Loucy (cell line): ENCODE results near the gene MTF2.
A peak's percentile ranks its signal among the peaks of the same experiment; 100 is the strongest.
"Not testable (repeated sequence)": the region's sequence is repeated elsewhere in the genome, so short reads cannot be mapped to it uniquely, and the experiment has no call there.

Experiments used
- H2AFZ ChIP-seq: fragments of 200-600 bp; sonication (generic); 2 replicates; pipeline ENCODE4 v1.6.0; 2016; ENCODE audit warnings: antibody characterized with exemption, mild to moderate bottlenecking, low read length, moderate library complexity
- H3F3A ChIP-seq: fragments of 200-600 bp; 2 replicates; pipeline ENCODE4 v1.6.0; 2016; ENCODE audit warnings: antibody characterized with exemption, low read depth, mild to moderate bottlenecking
- H3K27me3 ChIP-seq: fragments of 200-600 bp; sonication (generic); 2 replicates; pipeline ENCODE4 v1.6.1; 2014; ENCODE audit warnings: low read length, mild to moderate bottlenecking; ENCODE audit not compliant: insufficient read depth, poor library complexity, severe bottlenecking
- H3K36me3 ChIP-seq: fragments of 200-600 bp; sonication (generic); 2 replicates; pipeline ENCODE4 v1.6.1; 2016; ENCODE audit warnings: low read length; ENCODE audit not compliant: insufficient read depth
- H3K4me1 ChIP-seq: fragments of 200-600 bp; sonication (generic); 2 replicates; pipeline ENCODE4 v1.5.1; 2014; ENCODE audit warnings: low read length, mild to moderate bottlenecking; ENCODE audit not compliant: insufficient read depth, poor library complexity, severe bottlenecking
- H3K4me2 ChIP-seq: fragments of 200-600 bp; sonication (generic); 2 replicates; pipeline ENCODE4 v1.6.0; 2014; ENCODE audit warnings: antibody characterized with exemption, low read length, low read depth, mild to moderate bottlenecking; ENCODE audit not compliant: poor library complexity, severe bottlenecking
- H3K4me3 ChIP-seq: fragments of 200-600 bp; sonication (generic); 2 replicates; pipeline ENCODE4 v1.5.1; 2014; ENCODE audit warnings: low read length, mild to moderate bottlenecking, mixed read lengths; ENCODE audit not compliant: poor library complexity, severe bottlenecking
- H3K79me2 ChIP-seq: fragments of 200-600 bp; sonication (generic); 2 replicates; pipeline ENCODE4 v1.6.1; 2014; ENCODE audit warnings: low read length; ENCODE audit not compliant: insufficient read depth
- H3K9ac ChIP-seq: fragments of 200-600 bp; sonication (generic); 2 replicates; pipeline ENCODE4 v1.6.0; 2014; ENCODE audit warnings: mild to moderate bottlenecking, low read depth, low read length, moderate library complexity; ENCODE audit not compliant: poor library complexity, severe bottlenecking
- H3K9me2 ChIP-seq: fragments of 200-600 bp; sonication (generic); replicated peaks from 2 replicates; pipeline ENCODE4 v1.6.1; 2016; ENCODE audit warnings: low read depth, low read length, mixed read lengths
- H3K9me3 ChIP-seq: fragments of 200-600 bp; sonication (generic); 2 replicates; pipeline ENCODE4 v1.6.1; 2014; ENCODE audit warnings: mild to moderate bottlenecking, antibody characterized with exemption, low read length, low read depth; ENCODE audit not compliant: insufficient read depth
- H4K20me1 ChIP-seq: fragments of 200-600 bp; sonication (generic); 2 replicates; pipeline ENCODE4 v1.6.0; 2014; ENCODE audit warnings: antibody characterized with exemption, low read length, mild to moderate bottlenecking; ENCODE audit not compliant: insufficient read depth, poor library complexity, severe bottlenecking
- EZH2phosphoT487 ChIP-seq: fragments of 200-600 bp; IDR thresholded peaks from 2 replicates; pipeline ENCODE4 v1.6.1; 2018; ENCODE audit warnings: antibody characterized with exemption, mild to moderate bottlenecking, moderate library complexity, borderline replicate concordance
- TF ChIP-seq, protein P1 (sequence below): fragments of 200-600 bp; sonication (generic); conservative IDR thresholded peaks from 2 replicates; pipeline ENCODE4 v1.5.1; 2014; ENCODE audit warnings: mild to moderate bottlenecking, antibody characterized with exemption, low read length

Gene MTF2

DNA sequence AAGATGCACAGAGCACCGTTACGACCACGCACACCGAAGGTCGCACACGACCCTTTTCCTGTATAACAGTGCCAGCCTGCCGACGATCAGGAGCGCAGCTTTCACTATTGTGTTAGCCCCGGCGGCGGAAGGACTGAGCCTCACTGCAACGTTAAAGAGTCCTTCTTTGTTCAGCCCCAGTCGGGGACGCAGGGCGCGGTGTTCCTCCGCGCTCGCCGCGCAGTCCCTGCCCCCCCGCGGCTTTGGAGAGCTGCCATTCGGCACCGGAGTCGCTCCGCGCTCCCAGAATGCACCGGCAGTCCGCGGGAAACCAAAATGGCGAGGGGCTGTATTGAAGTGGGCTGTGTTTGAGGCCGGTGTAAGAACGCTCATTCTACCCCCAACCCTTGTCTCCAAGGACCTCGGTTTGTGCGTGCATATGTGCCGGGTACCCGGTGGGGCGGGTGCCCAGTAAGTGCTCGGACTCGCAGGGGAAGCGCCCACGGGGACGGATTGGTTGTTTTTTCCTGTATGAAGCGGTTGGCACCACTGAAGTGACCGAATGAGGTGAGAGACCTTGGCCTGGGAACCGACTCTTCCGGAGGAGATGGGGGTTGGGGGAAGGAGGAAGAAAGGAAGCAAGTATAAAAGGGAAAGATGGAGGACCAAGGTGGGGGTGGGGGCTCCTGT lies at the start of gene MTF2:
Gene MTF2 (plus strand): TSS at position 298 of the 669 bp plus-strand sequence. CDS start 244 bp downstream, at position 542.
- Histone ChIP-seq H3F3A (no peaks in the 10 kb centered on the region; the same call in 1 of the 2 replicates), H4K20me1 (peaks cover 48% of the 10 kb centered on the region), H3K9me3 (no peaks in the 10 kb centered on the region), H3K79me2 (peaks cover 61% of the 10 kb centered on the region), H3K4me3 (peak within 1 kb of the TSS; percentile 96), H2AFZ (peak within 1 kb of the TSS; percentile 94), H3K9ac (peak within 1 kb of the TSS; percentile 96), H3K36me3 (peaks cover 1% of the 10 kb centered on the region; the same call in 1 of the 2 replicates), H3K4me2 (peak within 1 kb of the TSS; percentile 98), H3K4me1 (peaks cover 37% of the 10 kb centered on the region), H3K9me2 (no peaks in the 10 kb centered on the region), H3K27me3 (no peaks in the 10 kb centered on the region)
- TF ChIP-seq, protein P1, sequence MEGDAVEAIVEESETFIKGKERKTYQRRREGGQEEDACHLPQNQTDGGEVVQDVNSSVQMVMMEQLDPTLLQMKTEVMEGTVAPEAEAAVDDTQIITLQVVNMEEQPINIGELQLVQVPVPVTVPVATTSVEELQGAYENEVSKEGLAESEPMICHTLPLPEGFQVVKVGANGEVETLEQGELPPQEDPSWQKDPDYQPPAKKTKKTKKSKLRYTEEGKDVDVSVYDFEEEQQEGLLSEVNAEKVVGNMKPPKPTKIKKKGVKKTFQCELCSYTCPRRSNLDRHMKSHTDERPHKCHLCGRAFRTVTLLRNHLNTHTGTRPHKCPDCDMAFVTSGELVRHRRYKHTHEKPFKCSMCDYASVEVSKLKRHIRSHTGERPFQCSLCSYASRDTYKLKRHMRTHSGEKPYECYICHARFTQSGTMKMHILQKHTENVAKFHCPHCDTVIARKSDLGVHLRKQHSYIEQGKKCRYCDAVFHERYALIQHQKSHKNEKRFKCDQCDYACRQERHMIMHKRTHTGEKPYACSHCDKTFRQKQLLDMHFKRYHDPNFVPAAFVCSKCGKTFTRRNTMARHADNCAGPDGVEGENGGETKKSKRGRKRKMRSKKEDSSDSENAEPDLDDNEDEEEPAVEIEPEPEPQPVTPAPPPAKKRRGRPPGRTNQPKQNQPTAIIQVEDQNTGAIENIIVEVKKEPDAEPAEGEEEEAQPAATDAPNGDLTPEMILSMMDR = no peak
- TF ChIP-seq EZH2phosphoT487 = no peak

DNA sequence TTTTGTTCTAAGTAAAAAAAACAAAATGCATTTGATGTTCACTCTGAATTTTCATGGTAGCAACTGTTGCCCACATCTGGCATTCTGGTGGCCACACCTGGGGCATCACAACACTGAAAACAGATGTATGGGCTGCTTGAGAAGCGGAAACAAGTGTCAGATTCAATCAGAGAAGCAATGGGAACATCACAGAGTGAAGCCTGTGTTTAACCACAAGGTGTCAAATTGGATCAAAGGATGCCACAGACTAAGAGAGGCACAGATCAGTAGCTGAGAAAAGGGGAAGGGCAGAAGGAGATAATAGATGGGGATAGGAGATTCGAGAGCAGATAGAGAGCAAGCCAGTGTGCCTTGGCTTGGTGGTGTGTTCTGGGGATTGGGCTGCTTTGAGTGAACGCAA lies 49.8 kb upstream of the MTF2 start:
- Histone ChIP-seq H3K9me2 (no peaks in the 10 kb centered on the region), H3K4me1 (peaks cover 9% of the 10 kb centered on the region), H3K4me2 (no peak overlapping the region), H2AFZ (no peak overlapping the region), H3K36me3 (no peaks in the 10 kb centered on the region), H3F3A (no peaks in the 10 kb centered on the region), H3K79me2 (no peaks in the 10 kb centered on the region), H3K9ac (no peak overlapping the region), H4K20me1 (no peaks in the 10 kb centered on the region), H3K27me3 (no peaks in the 10 kb centered on the region), H3K9me3 (no peaks in the 10 kb centered on the region), H3K4me3 (no peak overlapping the region)
- no peak for TF ChIP-seq EZH2phosphoT487
- TF ChIP-seq, protein P1 = no peak

DNA sequence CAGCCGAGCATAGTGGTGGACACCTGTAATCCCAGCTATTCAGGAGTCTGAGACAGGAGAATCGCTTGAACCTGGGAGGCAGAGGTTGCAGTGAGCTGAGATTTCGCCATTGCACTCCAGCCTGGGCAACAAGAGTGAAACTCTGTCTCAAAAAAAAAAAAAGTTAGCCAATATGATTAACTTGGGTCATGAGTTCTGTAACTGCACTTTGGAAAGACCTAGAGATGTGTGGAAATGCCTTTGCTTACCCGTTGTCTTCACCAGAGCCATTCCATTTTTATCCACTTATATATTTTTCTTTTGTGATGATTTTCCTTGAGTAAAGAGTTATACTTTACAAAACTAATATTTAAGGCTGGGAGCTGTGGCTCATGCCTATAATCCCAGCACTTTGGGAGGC lies 48.9 kb upstream of the MTF2 start:
- H3F3A ChIP-seq, H3K4me2 ChIP-seq, H2AFZ ChIP-seq, H3K9ac ChIP-seq, H3K79me2 ChIP-seq, H4K20me1 ChIP-seq, H3K4me3 ChIP-seq, H3K4me1 ChIP-seq, H3K9me3 ChIP-seq, H3K36me3 ChIP-seq, H3K27me3 ChIP-seq, H3K9me2 ChIP-seq: not testable (repeated sequence)

DNA sequence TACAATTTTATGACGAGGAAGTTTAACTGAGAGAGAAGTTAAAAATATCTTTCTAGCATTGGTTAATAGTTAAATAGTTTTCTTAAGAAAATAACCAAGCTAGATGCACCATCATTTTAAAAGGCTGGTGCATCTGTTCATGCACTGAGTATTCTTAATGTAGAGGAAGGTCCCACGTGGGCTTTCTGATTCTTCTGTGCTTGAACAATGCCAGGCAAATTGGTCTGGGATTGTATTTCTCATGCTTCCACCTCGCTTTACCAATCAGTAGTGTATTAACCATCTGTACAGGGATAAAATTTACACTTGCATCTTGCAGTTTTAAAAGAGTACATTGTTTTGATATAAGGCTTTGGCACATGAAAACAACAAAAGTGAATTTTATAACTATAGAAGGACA lies 47.4 kb upstream of the MTF2 start:
- no peak overlapping the region for H3K4me2 ChIP-seq
- no peak overlapping the region for H3K9ac ChIP-seq
- H3K9me2 ChIP-seq = no peaks in the 10 kb centered on the region
- H3K4me1 ChIP-seq = peaks cover 9% of the 10 kb centered on the region
- H3K9me3 ChIP-seq = no peaks in the 10 kb centered on the region
- H2AFZ ChIP-seq = no peak overlapping the region
- no peaks in the 10 kb centered on the region for H3K27me3 ChIP-seq
- TF ChIP-seq EZH2phosphoT487 = no peak
- TF ChIP-seq, protein P1 = no peak
- no peak overlapping the region for H3K4me3 ChIP-seq
- no peaks in the 10 kb centered on the region for H3F3A ChIP-seq
- H3K79me2 ChIP-seq = no peaks in the 10 kb centered on the region
- H3K36me3 ChIP-seq = no peaks in the 10 kb centered on the region
- H4K20me1 ChIP-seq = no peaks in the 10 kb centered on the region
